ENCODE data around the gene KLHL15.

Gene KLHL15

DNA sequence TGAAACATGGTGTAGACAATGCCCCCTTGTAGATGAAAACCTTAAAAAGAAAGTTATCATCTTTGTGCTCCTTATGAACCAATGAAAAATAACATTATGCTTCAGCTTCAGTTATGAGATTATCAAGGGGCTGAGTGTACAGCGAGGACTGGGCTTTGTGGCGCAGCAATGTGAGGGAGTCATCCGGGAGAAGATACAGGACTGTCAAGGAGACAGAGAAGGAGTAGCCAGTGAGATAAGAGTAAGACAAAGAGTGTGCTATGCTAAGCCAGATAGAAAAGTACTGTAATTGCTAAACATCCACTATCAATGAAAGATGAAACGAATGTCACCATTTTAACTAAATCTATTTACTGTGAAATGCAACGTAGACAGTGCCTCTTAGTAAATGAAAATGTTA lies 3.6 kb upstream of the KLHL15 start:
- Histone ChIP-seq H3K4me1 (ENCODE audit: control insufficient read depth, insufficient read depth, low read length, poor library complexity, severe bottlenecking) (no peaks in the 10 kb centered on the region), H3K4me3 (ENCODE audit: extremely low read depth, insufficient read depth, low read length, poor library complexity, severe bottlenecking) (no peak overlapping the region), H3K9me3 (ENCODE audit: control insufficient read depth, low read length) (no peaks in the 10 kb centered on the region), H3K27ac (ENCODE audit: low read depth, low read length, severe bottlenecking) (no peak overlapping the region), H3K36me3 (ENCODE audit: control insufficient read depth, insufficient read depth, low read length) (no peaks in the 10 kb centered on the region)
- 100% methylated on average over 2 of the region's 5 CpGs; no CpG with 5 or more reads in 1 of the 2 experiments for WGBS, 2 experiments (ENCODE audit: insufficient coverage in 2 of 2)

DNA sequence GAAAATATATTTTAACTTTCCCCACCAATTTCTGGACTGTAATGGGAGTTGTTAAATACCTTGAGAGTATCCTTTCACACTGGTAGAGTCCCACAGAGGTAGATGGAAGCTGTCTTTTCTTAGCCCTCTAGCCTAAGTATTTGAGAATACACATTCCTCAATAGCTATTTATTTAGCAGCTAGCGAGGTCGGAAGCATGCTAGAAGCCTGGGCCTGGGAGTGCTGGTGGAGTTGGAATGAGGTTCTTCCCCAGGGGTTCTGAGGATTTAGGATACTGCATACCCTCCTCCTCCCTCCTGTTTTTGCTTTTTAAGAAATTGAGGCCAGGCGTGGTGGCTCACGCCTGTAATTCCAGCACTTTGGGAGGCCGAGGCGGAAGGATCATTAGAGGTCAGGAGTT lies 999 bp upstream of the KLHL15 start:
- Histone ChIP-seq H3K4me3 (ENCODE audit: extremely low read depth, insufficient read depth, low read length, poor library complexity, severe bottlenecking) (no peak overlapping the region), H3K27ac (ENCODE audit: low read depth, low read length, severe bottlenecking) (no peak overlapping the region), H3K4me1 (ENCODE audit: control insufficient read depth, insufficient read depth, low read length, poor library complexity, severe bottlenecking) (no peaks in the 10 kb centered on the region), H3K9me3 (ENCODE audit: control insufficient read depth, low read length) (no peaks in the 10 kb centered on the region), H3K36me3 (ENCODE audit: control insufficient read depth, insufficient read depth, low read length) (no peaks in the 10 kb centered on the region)
- WGBS, 2 experiments (ENCODE audit: insufficient coverage in 2 of 2), result no CpG with 5 or more reads among the region's 6 CpGs

DNA sequence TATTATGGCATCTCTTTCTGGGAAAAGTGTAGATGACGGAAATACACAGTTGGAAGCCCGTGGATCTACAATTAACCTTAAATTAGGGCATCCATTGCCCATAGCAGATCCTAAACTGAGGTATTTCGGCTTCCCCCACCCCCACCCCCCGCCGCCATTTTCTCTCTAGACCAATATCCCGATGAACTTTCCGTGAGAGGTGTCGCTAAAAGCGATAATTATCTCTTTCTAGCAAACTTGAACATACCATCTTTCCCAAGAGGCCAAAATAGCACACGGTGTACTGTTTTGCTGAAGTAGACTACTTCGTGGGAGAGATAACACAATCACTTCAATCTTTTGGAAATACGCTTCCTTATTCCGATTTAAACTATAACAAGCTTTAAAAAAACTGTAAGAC lies 554 bp downstream of the KLHL15 start:
- H3K27ac ChIP-seq (ENCODE audit: low read depth, low read length, severe bottlenecking), result peak overlapping the region; percentile 98
- peaks cover 6% of the 10 kb centered on the region for H3K36me3 ChIP-seq (ENCODE audit: control insufficient read depth, insufficient read depth, low read length)
- H3K4me3 ChIP-seq (ENCODE audit: extremely low read depth, insufficient read depth, low read length, poor library complexity, severe bottlenecking), result peak overlapping the region; percentile 42
- H3K9me3 ChIP-seq (ENCODE audit: control insufficient read depth, low read length), result no peaks in the 10 kb centered on the region
- no CpG with 5 or more reads among the region's 13 CpGs for WGBS, 2 experiments (ENCODE audit: insufficient coverage in 2 of 2)
- no peaks in the 10 kb centered on the region for H3K4me1 ChIP-seq (ENCODE audit: control insufficient read depth, insufficient read depth, low read length, poor library complexity, severe bottlenecking)

DNA sequence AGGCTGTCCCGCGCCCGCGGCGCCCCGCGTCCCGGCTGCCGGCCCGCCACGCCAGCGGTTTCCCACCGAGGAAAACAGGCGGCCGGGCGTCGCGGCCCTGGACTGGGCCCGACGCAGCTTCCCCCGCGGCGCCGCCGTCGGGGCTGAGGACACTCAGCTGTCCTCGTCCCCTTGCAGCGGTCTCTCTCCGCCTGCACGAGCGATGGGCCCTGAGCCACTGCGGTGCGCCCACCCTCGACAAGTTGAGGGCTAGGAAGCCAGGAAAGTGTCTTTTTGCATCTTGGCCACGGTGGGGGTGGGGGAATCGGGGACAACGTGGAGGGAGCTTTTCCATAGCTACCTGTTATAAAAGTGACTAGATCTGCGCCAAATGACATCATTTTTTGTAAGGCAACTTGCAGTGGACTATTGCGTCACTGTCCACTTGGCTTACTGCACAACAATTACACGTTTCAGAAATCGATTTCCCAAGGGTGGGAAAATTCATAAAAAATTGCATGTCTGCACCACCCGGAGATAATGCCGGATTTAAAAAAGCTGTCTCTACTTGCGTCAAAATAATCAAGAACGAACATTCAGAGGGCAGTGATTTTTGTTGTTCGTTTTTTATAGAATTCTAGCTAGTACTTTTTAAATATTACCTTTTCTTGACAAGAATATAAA lies 1.1 kb downstream of the KLHL15 start:
- Histone ChIP-seq H3K36me3 (ENCODE audit: control insufficient read depth, insufficient read depth, low read length) (peaks cover 6% of the 10 kb centered on the region), H3K4me1 (ENCODE audit: control insufficient read depth, insufficient read depth, low read length, poor library complexity, severe bottlenecking) (no peaks in the 10 kb centered on the region), H3K27ac (ENCODE audit: low read depth, low read length, severe bottlenecking) (peak overlapping the region; percentile 98), H3K4me3 (ENCODE audit: extremely low read depth, insufficient read depth, low read length, poor library complexity, severe bottlenecking) (peak overlapping the region; percentile 42), H3K9me3 (ENCODE audit: control insufficient read depth, low read length) (no peaks in the 10 kb centered on the region)
- WGBS, 2 experiments (ENCODE audit: insufficient coverage in 2 of 2), result 10% methylated on average over 9 of the region's 46 CpGs; no CpG with 5 or more reads in 1 of the 2 experiments

DNA sequence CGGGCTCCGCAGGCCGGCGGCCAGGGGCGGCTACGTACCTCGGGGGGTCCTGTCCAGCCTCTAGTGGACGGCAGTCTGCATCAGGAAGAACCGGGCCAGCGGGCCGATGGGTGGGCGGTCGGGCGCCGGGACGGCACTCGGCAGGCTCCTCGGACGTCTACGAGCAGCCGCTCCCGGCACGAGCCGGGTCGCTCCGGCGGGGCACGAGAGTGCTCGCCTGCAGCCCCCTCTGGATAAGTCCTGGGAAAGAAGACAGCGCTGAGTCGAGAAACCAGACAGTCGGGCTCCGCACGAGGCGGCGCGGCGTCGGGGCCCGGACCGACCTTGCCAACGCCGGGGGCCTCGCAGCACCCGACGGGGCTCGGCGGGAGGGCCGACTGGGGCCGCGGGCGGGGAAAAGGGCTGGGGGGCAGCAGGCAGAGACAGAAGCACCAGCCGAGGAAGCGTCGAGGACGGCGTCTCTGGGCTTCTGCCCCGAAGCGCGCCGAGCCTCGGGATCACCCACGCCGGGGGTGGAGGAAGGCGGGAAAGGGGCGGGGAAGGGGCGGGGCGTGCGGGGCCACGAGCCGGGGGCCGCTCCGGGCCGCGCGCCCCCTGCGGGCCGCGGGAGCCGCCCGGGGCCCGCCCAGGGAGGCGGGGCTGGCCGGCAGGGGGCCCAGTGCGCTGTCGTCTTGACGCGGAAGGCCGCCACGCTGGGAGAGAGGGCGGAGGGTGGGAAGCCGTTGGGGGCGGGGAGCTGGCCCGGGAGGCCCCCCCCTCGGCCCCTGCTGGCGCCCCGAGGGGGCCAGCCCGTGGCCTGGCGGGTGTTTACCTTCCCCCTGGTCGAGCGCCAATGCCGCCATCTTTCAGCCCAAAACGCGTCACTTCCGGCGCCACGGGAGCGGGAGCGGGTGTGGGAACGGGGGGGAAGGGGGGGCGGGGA lies 1.9 kb downstream of the KLHL15 start:
- 0% methylated on average over 17 to 25 of the region's 111 CpGs for WGBS, 2 experiments (ENCODE audit: insufficient coverage in 2 of 2)
- Histone ChIP-seq H3K4me1 (ENCODE audit: control insufficient read depth, insufficient read depth, low read length, poor library complexity, severe bottlenecking) (no peaks in the 10 kb centered on the region), H3K27ac (ENCODE audit: low read depth, low read length, severe bottlenecking) (peak overlapping the region; percentile 98)

DNA sequence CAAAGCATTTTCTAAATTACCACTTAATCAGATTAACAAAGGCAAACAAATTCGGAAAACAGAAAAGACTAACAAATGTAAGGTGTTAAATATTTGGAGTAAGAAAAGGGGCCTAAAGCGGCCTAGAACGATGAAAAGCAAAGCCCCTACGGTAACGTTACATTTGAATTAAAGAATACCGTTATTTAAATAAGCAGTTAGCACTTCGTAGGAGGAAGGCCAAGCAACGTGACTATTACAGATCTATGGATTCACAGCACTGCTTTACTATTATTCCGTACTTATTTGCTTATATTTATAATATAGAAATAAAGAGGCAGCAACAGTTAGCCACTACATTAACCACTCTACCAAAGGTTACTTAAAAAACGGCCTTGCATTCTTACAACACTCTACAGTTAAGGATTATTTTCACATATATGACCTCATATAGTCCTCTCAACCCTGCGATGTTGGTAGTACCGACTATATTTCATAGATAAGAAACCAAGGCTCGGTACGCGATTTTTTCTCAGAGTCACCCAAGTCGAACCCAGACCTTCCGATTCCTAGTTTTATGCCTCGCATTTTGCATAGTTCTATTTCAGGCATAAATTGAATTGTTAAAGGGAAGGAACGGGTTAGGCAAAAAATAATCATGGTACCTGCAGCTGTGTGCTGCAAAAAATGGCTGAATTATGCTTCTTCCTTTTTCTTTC lies 2.9 kb downstream of the KLHL15 start:
- no peaks in the 10 kb centered on the region for H3K4me1 ChIP-seq (ENCODE audit: control insufficient read depth, insufficient read depth, low read length, poor library complexity, severe bottlenecking)
- WGBS, 2 experiments (ENCODE audit: insufficient coverage in 2 of 2), result 0% methylated on average over 1 of the region's 19 CpGs; no CpG with 5 or more reads in 1 of the 2 experiments
- peak overlapping the region; percentile 61 for H3K4me3 ChIP-seq (ENCODE audit: extremely low read depth, insufficient read depth, low read length, poor library complexity, severe bottlenecking)
- H3K27ac ChIP-seq (ENCODE audit: low read depth, low read length, severe bottlenecking), result peak overlapping the region; percentile 84
- peaks cover 6% of the 10 kb centered on the region for H3K36me3 ChIP-seq (ENCODE audit: control insufficient read depth, insufficient read depth, low read length)
- no peaks in the 10 kb centered on the region for H3K9me3 ChIP-seq (ENCODE audit: control insufficient read depth, low read length)

More for the DNA sequence above, 1.9 kb downstream of the KLHL15 start:
- Histone ChIP-seq H3K9me3 (ENCODE audit: control insufficient read depth, low read length) (no peaks in the 10 kb centered on the region), H3K36me3 (ENCODE audit: control insufficient read depth, insufficient read depth, low read length) (peaks cover 6% of the 10 kb centered on the region), H3K4me3 (ENCODE audit: extremely low read depth, insufficient read depth, low read length, poor library complexity, severe bottlenecking) (peak overlapping the region; percentile 61)

DNA sequence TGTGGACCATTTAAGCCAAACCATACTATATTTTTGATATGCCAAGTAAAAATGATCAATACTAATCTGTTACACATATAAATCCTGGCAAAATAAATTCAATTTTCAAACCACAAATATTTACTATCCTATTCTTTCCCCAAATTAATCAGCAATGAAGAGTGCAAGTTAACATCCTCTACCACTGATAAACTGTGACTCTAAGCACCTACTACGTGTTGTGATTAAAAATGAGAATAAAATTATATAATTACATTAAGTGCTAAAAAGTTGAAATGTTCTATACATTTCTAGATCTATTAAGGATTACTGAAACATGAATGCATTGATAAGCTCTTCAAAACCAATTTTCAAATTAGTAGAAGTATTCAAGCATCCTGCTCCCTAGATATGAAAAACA lies 3.4 kb downstream of the KLHL15 start:
- Histone ChIP-seq H3K36me3 (ENCODE audit: control insufficient read depth, insufficient read depth, low read length) (peaks cover 6% of the 10 kb centered on the region), H3K4me1 (ENCODE audit: control insufficient read depth, insufficient read depth, low read length, poor library complexity, severe bottlenecking) (no peaks in the 10 kb centered on the region), H3K4me3 (ENCODE audit: extremely low read depth, insufficient read depth, low read length, poor library complexity, severe bottlenecking) (peak overlapping the region; percentile 61), H3K9me3 (ENCODE audit: control insufficient read depth, low read length) (no peaks in the 10 kb centered on the region), H3K27ac (ENCODE audit: low read depth, low read length, severe bottlenecking) (no peak overlapping the region)
- WGBS, 2 experiments (ENCODE audit: insufficient coverage in 2 of 2), result no CpG with 5 or more reads among the region's 1 CpG

DNA sequence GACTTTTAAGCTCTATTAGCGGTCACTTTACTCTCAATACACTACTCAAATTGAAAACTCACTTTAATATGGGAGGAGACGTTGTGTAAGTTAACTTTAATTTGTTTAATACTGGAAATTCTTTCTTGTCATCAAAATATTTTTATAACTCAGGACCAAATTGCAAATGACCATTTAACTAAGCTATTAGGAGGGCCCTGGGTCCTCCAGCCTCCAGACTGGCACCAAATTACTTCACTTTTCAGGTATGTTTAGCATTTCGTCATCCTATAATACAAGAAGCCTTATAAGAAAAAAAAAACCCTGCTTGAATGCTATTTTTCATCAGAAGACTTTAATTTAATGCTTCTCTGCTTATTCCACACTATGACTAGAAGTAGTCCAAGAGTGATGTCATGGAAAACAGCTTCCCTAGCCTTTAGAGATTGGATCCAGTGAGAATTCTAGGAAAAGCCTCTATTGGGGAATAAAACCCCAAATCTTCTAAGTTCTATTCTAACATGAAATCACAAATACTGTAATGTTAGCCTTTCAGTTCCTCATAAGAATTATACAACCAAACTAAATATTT lies 6.6 kb downstream of the KLHL15 start:
- WGBS, 2 experiments (ENCODE audit: insufficient coverage in 2 of 2), result no CpG with 5 or more reads among the region's 3 CpGs

DNA sequence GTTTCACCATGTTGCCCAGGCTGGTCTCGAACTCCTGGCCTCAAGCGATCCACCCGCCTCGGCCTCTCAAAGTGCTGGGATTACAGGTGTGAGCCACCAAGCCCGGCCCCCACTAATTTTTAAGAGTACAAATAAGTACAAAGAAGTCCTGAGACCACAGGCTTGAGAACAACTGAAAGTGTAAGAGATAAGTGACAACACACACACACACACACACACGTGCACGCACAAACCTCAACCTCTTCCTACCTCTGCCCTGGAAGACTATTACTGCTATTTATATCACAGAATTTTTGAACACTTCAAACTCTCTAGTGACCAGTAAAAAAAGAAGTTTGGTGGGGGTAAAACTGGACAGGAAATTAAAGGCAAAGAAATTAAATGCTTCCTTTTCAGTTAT lies 7.5 kb downstream of the KLHL15 start:
- H3K9me3 ChIP-seq (ENCODE audit: control insufficient read depth, low read length), result no peaks in the 10 kb centered on the region
- no peaks in the 10 kb centered on the region for H3K4me1 ChIP-seq (ENCODE audit: control insufficient read depth, insufficient read depth, low read length, poor library complexity, severe bottlenecking)
- no peak overlapping the region for H3K27ac ChIP-seq (ENCODE audit: low read depth, low read length, severe bottlenecking)
- H3K4me3 ChIP-seq (ENCODE audit: extremely low read depth, insufficient read depth, low read length, poor library complexity, severe bottlenecking), result no peak overlapping the region
- H3K36me3 ChIP-seq (ENCODE audit: control insufficient read depth, insufficient read depth, low read length), result peaks cover 12% of the 10 kb centered on the region
- no CpG with 5 or more reads among the region's 7 CpGs for WGBS, 2 experiments (ENCODE audit: insufficient coverage in 2 of 2)

More for the DNA sequence above, 6.6 kb downstream of the KLHL15 start:
- no peak overlapping the region for H3K4me3 ChIP-seq (ENCODE audit: extremely low read depth, insufficient read depth, low read length, poor library complexity, severe bottlenecking)
- no peaks in the 10 kb centered on the region for H3K9me3 ChIP-seq (ENCODE audit: control insufficient read depth, low read length)
- no peaks in the 10 kb centered on the region for H3K4me1 ChIP-seq (ENCODE audit: control insufficient read depth, insufficient read depth, low read length, poor library complexity, severe bottlenecking)
- no peak overlapping the region for H3K27ac ChIP-seq (ENCODE audit: low read depth, low read length, severe bottlenecking)
- peaks cover 12% of the 10 kb centered on the region for H3K36me3 ChIP-seq (ENCODE audit: control insufficient read depth, insufficient read depth, low read length)

DNA sequence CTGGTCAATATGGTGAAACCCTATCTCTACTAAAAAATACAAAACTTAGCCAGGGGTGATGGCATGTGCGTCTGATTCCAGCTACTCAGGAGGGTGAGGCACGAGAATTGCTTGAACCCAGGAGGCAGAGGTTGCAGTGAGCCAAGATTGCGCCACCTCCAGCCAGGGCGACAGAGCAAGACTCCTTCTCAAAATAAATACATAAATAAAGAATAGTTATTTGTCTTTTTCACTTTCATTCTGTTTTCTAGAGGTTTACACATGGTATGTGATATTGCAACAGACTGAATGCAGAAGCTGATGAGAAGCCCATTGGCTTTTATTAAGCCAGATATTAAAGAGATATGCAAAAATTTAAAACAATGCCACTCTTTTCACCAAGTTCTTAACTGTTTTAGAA lies 8.2 kb downstream of the KLHL15 start:
- WGBS, 2 experiments (ENCODE audit: insufficient coverage in 2 of 2), result 80% methylated on average over 1 of the region's 4 CpGs; no CpG with 5 or more reads in 1 of the 2 experiments
- peaks cover 12% of the 10 kb centered on the region for H3K36me3 ChIP-seq (ENCODE audit: control insufficient read depth, insufficient read depth, low read length)
- H3K4me3 ChIP-seq (ENCODE audit: extremely low read depth, insufficient read depth, low read length, poor library complexity, severe bottlenecking), result no peak overlapping the region
- H3K4me1 ChIP-seq (ENCODE audit: control insufficient read depth, insufficient read depth, low read length, poor library complexity, severe bottlenecking), result no peaks in the 10 kb centered on the region
- H3K9me3 ChIP-seq (ENCODE audit: control insufficient read depth, low read length), result no peaks in the 10 kb centered on the region
- no peak overlapping the region for H3K27ac ChIP-seq (ENCODE audit: low read depth, low read length, severe bottlenecking)

Data from mesodermal cell (in vitro differentiated cells).